HG02840 (cell line): ENCODE data around the gene GRIN2D.

Experiments used
- ATAC-seq: cut with Tn5 transposase; IDR thresholded peaks from one replicate; pipeline ENCODE4 v1.9.1; 2021; ENCODE audit warnings: mild to moderate bottlenecking, moderate library complexity, moderate number of reproducible peaks; ENCODE audit not compliant: unreplicated experiment, low FRiP score

Gene GRIN2D

DNA sequence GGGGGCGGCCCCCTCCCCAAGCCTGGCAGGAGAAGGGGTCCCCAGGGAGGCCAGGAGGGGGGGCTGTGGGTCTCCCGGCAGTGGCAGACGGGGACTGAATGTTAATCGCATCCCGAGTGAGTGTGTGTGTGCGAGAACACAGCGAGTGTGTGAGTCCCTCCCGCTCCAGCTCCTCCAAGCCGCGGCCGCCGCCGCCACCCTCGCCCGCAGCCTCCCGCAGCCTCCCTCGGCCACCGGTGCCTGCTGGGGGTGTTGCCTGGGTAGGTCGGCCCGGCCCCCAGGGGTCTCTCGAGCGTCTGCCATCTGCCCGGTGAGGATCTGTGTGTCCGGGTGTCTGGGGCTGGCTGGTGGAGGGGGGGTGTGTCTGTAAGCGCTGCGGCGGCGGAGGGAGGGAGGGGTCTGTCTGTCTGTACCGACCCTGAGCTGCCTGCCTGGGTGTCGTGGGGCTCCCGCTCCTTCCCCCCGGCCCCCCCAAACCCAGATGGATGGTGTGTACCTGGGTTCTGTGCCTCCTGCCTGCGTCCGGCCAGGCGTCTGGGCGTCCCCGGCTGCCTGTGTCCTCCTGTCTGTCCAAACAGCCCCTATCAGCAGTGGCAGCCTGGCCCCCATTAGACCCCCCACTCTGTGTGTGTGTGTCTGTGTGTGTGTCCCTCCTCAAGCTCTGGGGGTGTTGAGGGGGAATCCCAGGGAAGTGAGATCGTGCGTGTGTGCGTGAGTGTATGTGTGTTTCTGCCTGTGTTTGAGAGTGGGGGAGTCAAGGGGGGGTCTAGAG, at the start of gene GRIN2D:
Gene GRIN2D (plus strand): TSS at position 110 of the 772 bp plus-strand sequence. CDS start 4,725 bp downstream, outside the sequence.
- ATAC-seq, result no peak

DNA sequence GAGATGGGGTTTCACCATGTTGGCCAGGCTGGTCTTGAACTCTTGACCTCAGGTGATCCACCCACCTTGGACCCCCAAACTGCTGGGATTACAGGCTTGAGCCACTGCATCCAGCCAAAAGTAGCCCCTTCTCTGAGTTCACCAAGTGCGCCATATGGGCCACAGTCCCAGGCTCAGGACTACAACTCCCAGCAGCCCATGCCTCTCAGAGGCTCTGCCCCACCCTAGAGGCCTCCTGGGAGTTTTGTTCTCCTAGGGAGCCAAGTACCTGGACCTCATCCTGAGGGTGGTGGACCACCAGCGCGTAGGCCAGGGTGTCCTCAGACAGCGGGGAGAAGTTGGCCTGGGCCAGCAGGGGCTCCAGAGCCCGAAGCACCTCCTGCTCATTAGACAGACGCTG, 48.6 kb upstream of the GRIN2D start:
- no peak for ATAC-seq

DNA sequence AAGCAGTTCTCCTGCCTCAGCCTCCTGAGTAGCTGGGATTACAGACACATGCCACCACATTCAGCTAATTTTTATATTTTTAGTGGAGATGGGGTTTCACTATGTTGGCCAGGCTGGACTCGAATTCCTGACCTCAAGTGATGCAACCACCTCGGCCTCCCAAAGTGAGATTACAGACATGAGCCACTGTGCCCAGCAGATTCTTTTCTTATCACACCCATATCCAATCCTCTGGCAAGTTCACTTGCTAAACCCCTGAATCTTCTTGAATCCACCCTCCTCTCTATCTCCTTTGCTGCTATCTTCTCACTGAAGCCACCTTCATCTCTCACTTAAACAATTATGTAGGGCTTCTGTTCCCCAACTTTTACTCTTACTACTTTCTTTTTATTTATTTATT, 47.3 kb upstream of the GRIN2D start:
- no peak for ATAC-seq

DNA sequence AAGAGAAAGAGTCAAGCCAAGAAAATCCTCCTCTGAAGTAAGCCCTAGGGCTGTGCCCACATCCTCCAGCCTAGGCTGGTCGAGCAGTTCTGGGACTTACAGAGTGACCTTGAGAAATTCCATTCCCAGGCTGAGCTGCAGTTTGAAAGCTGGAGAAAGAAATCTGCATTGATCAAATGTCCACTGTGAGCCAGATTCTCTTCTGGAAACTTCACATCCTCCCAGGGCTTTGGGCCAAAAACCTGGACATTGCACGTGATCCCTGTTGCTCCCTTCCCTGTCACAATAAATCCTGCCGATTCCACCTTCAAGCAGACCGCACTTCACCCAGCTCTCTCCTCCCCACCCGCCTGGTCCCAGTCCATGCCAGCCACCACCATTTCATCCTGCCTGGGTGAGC, 45.4 kb upstream of the GRIN2D start:
- no peak for ATAC-seq

DNA sequence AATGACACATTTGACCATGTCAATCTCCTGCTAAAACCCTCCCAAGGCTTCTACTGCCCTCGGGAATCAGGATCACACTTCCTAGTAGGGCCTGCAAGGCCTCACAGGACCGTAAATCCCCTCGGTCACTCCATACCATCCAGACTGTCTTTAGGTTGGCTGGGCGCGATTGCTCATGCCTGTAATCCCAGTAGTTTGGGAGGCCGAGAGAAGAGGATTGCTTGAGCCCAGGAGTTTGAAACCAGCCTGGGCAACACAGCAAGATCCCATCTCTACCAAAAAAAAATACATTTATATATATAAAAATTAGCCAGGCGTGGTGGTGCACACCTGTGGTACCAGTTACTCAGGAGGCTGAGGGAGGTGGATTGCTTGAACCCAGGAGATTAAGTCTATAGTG, 44.7 kb upstream of the GRIN2D start:
- ATAC-seq, result no peak

DNA sequence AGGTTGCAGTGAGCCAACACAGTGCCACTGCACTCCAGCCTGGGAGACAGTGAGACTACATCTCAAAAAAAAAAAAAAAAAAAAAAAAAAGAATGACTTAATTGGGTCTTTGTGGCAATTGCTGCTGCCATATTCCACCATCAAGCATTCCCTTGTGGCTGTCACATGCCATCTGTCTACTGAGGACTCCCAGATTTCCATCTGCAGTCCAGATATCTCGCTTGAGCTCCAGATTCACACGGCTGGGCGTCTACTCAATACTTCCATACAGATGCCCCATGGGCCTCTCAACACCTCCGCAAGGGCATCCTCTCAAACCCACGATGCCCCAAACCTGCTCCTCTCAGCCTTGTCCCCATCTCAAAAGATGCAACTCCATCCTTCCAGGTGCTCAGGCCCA, 42.6 kb upstream of the GRIN2D start:
- ATAC-seq, result no peak

DNA sequence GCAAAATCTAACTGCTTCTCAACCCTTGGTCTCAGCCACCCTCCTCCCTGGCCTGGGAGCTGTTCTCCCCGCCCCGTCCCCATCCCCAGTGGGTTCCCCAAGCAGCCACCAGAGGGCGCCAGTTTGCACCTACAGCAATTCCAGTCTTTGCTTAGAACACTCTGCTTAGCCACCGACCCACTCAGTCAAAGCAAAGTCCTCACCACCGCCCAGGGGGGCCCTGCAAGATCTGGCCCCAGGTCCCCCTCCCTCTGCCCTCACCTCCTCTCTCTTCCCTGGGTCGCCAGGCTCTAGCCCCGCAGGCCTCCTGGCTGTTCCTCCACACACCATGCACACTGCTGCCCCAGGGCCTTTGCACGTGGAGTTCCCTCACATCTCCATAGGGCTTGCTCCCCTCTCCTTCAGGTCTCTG, 42.1 kb upstream of the GRIN2D start:
- no peak for ATAC-seq

DNA sequence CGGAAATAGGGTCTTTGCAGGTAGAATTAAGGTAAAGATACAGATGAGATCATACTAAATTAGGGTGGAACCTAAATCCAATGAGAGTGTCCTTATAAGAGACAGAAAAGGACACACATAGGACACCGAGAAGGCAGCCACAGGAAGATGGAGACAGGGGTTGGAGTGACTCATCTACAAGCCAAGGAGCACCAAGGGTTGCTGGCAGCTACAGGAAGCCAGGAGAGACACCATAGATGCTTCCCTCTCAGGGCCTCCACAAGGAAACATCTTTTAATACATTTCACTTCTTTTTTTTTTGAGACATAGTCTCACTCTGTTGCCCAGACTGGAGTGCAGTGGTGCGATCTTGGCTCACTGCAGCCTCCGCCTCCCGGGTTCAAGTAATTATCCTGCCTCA, 39.8 kb upstream of the GRIN2D start:
- ATAC-seq, result no peak

DNA sequence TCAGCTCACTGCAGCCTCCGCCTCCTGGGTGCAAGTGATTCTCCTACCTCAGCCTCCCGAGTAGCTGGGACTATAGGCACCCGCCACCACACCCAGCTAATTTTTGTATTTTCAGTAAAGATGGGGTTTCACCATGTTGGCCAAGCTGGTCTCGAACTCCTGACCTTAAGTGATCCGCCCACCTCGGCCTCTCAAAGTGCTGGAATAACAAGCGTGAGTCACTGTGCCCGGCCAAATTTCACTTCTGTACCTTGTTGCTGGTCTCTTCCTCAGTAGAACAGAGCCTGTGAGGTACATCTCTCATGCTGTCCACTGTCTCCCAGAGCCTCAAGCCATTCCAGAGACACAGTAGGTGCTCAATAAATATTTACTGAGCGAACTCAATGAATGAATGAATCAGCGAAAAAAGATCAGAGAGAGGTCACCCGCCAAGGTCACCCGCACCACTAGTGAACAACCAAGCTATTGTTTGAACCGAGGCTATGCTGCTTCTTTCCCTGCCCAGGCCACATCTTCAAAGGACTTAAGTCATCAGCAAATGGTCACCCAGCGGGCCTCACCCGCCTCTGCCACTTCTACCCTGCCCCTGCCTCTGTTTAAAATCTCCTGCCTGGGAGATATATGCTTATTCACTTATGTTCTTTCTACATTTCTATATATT, 39.0 kb upstream of the GRIN2D start:
- no peak for ATAC-seq

DNA sequence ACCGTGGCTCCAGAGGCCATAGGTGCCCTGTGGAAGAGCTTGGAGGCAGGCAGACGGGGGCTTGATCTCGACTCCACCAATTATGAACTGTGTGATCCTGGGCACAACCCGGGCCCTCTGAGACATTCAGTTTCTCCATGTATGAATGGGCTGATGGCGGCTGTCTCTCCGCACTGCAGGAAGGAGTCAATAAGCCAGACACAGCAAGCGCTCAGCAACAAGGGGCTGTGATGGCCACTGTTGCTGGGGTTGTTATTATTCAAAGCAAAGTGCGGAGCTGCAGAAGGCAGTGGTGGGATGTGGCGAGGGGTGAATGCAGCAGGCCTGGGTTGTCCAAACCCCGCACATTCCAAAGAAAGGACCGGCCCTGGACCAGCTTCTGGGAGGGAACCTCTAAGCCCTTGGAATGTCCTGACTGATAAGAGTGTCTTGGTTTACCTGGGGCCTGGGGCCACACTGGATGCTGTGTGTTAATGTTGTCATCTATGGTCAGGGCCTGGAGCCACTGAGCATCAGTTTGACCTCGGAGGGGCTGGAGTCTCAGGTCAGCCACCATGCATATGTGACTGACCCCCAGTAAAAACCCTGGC, 38.0 kb upstream of the GRIN2D start:
- ATAC-seq, result no peak

DNA sequence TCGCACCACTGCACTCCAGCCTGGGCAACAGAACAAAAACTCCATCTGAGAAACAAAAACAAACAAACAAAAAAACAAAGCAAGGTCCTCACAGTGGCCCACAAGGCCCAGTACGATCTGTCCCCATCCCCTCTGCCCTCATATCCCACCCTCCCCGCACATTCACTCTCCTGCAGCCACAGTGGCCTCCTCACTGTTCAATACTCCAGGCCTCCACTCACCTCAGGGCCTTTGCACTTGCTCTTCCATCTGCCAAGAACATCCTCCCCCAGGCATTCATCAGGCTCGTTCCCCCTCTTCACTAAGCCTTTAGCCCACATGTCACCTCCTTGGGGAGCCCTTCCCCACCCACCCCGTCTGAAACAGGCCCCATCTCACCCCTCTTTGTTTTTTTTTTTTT, 34.3 kb upstream of the GRIN2D start:
- no peak for ATAC-seq

DNA sequence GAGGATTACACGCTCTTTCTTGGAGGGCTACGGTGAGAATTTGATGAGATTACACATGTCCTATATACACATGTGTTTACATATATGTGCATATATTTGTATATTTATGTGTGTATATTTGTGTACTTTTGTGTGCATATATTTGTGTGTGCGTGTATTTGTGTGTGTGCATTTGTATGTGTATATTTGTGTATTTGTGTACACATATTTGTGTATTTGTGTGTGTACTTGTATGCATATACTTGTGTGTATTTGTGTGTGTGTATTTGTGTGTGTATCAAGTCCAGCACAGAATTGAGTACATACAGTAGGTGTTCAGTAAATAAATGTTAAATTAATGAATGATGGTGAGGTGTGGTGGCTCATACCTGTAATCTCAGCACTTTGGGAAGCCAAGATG, 31.6 kb upstream of the GRIN2D start:
- no peak for ATAC-seq

DNA sequence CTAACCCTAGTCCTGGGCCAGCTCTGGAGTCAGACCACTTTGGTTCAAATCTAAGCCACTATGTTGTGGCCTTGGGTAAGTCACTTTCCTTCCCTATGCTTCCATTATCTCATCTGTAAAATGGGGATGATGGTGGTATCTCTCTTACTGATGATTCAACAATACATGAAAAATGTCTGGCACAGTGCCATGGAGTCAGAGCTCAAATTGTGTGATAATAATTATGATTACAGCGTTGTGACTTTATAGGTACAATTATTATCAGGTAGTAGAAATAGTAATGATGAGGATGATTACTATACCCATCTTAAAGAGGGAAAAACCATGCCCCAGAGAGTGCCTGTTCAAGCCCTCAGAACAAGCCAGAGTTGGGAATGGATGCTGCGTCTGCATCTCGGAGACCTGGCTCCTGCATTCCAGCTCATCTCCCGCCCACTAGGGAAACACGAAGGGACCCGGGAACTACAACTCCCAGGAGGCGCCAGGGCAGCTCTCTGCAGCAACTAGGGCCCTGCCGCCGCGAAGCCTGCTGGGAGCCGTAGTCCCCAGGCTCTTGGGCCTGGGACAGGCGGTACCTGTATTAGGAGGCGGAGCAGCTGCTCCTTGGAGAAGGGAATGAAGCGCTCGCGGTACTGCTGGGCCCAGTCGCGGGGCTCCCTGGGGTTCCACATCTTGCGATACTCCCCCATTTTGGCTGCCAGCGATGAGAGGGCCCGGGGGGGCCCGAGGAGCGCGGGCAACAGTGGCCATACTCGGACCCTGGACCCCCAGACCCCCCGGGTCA, 30.6 kb upstream of the GRIN2D start:
- peak; percentile 39 for ATAC-seq

DNA sequence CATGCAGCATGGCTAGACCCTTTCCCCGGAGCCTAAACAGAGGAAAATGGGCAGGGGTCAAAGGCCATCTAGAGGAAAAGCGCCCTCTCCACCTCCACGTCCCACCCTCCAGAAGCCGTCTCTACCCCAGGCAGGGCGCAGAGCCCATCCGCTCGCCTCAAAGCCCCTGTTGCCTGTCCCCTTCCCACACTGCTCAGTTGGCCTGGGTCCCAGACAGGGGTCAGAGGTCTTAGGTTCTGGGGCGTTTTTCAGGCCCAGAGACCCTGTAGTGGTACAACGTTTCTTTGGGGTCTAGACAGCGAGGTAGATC, 30.0 kb upstream of the GRIN2D start:
- ATAC-seq, result peak; percentile 20

DNA sequence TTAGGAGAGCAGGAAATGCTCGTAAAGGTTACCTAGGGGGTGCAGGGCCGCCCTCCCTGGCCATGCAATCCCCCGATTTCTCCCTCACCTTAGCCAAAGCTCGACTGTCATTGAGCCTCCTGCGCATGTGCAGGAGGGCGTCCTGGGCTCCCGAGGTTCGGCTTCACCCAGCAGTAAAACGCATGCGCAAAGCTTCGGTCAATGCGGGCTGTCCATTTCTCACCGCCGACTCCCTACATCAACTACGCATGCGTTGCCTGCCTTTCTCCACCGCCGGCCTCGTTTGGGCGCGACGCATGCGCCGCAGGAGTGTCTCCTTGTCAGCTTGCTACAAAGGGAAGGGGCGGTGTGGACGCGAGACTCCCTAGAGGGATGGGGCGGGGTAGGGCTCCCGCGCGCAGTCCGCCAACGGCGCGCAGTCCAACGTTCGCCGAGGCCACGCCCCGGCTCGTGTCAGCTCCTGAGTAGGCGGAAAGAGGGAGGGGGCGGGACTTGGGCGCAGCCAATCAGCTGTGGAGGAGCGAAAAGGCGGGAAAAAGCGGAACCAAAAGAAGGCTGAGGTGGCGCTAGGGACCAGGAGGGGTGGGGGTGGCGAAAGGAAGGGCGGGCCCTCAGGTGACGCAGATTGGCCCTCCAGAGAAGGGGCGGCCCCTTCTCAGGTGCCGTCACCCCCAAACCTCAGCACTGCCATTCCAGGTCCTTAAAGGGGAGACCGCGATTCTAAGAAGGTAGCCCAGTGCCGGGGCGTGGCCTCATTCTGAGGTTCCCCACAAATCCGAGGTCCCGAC, 29.5 kb upstream of the GRIN2D start, which contains the start of the genes SYNGR4 and TMEM143:
Gene SYNGR4 (plus strand): TSS at position 558 of the 788 bp plus-strand sequence. CDS start 1,476 bp downstream, outside the sequence.
Gene TMEM143 (minus strand): TSS at position 131 of the 788 bp plus-strand sequence. CDS start 20 bp downstream, at position 111.
- peak; percentile 84 for ATAC-seq

DNA sequence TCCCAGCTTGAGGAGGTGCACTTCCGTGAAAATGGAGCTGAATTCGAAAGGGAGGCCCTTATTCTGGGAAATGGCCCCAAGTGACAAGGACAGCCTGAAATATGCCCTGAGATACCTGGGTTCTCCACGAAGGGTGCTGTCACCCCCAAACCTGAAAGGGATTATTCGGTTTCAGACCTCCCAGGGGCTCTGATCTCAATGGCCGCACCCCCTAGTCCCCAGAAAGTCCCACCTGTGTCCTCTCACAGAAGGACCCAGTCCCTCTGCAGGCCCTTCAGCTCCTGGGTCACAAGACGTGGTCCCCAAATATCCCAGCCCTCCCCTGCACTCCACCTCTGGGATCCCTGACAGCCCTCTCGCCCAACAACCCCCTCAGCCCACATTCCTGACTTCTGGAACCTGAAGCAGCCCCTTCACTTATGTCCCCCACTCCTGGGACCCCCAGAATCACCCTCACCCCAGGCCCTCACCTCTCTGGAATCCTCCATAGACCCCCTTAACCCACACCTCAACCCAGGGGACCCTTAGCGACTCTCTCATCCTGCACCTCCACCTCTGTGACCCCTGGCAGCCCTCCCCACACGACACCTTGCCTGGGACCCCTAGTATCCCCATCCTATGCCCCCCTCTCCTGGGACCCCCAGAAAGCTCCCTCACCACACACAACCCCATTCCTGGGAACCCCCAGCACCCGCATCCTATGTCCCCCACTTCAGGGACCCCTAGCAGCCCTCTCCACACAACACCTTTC, 28.7 kb upstream of the GRIN2D start:
- ATAC-seq, result no peak

DNA sequence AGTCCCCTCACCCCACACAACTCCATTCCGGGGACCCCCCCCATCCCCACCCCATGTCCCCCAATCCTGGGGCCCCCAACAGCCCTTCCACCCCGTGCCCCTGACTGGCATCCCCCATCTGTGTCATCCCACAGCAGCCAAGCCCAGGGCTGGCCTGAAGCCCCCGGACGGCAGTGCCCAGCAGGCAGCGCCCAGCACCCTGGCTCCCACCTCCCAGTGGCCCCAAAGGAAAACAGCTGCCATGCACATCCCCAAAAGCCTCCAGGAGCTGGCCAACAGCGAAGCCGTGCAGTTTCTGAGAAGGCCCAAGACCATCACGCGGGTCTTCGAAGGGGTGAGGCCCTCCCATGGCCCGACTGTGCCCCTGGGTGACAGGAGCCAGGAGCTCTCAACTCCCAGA, 27.9 kb upstream of the GRIN2D start:
- no peak for ATAC-seq

DNA sequence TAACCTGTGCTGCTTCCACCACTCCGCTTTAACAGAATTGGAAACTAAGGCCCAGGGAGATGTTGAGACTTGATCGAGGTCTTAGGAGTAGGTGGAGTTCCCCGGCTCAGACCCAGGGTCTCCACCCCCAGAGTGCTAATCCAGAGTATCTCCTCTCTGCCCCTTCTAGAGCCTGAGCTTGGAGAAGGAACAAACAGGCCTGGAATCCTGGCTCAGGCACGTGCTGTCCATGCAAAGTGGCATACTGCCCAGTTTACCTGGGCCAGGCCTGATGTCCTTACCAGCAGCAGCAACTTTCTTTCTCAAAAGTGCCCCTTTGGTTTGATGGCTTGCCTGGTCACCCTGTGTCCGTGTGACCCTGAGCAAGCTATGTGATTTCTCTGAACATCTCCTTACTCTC, 25.6 kb upstream of the GRIN2D start:
- ATAC-seq, result no peak

DNA sequence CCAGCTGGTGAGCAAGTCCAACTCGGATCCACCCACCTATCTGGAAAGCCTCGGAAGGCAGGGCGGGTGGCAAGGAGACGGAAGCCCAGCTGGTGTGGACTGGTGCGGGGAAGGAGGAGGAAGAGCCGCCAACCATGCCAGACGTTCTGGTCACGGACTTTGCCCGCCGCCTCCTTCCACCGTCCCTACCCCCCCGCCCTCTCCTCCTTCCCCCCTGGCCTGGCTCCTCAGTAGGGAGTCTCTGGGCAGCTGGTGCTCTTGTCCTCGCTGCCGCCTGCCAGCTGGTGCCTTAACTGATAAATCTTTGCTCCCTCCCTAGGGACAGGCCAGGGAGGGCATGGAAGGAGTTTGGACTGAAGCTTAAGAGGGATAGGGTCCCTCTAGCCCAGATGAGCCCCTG, 24.5 kb upstream of the GRIN2D start:
- no peak for ATAC-seq
